CD14-positive monocyte (primary cell): Measurements from ENCODE around the gene HELLS. TPM values are rescaled to one million over a fixed set of nuclear protein-coding genes. Genes with fewer than 3 reads are reported as not detected.

Source experiments
- DNase-seq, 3 donors: peaks; one replicate each; pipeline ENCODE4 v3.0.0-alpha.2; 2011 to 2022
- H2AFZ ChIP-seq: 2 replicates; pipeline ENCODE4 v1.6.0; 2012; ENCODE audit warnings: mild to moderate bottlenecking, low read depth, low read length, inconsistent platforms; ENCODE audit not compliant: insufficient read depth, poor library complexity, severe bottlenecking
- H3K27ac ChIP-seq, 2 donors: 1 replicate in 1 of 2; 2 replicates in 1 of 2; pipeline ENCODE4 v1.5.1; 2012 to 2013; ENCODE audit warnings: low read length in 2 of 2, control low read depth in 1 of 2, inconsistent platforms in 1 of 2, low read depth in 1 of 2, mild to moderate bottlenecking in 1 of 2
- H3K27me3 ChIP-seq, 2 donors: one replicate each; pipeline versions ENCODE4 v1.6.0 to v1.6.1; 2011 to 2013; ENCODE audit warnings: low read length in 2 of 2; ENCODE audit not compliant: control insufficient read depth in 2 of 2, insufficient read depth in 2 of 2
- H3K36me3 ChIP-seq, 2 donors: replicated peaks in 1 of 2; 1 replicate in 1 of 2; 2 replicates in 1 of 2; pipeline versions ENCODE4 v1.5.1 to v1.6.1; 2012 to 2013; ENCODE audit warnings: low read length in 2 of 2, control low read depth in 1 of 2, inconsistent platforms in 1 of 2, mild to moderate bottlenecking in 1 of 2; ENCODE audit not compliant: insufficient read depth in 2 of 2, control insufficient read depth in 1 of 2
- H3K4me1 ChIP-seq, 2 donors: 1 replicate in 1 of 2; 2 replicates in 1 of 2; pipeline versions ENCODE4 v1.5.1 to v1.6.1; 2012 to 2013; ENCODE audit warnings: low read length in 2 of 2, control low read depth in 1 of 2, inconsistent platforms in 1 of 2, mild to moderate bottlenecking in 1 of 2, moderate library complexity in 1 of 2; ENCODE audit not compliant: insufficient read depth in 2 of 2, control insufficient read depth in 1 of 2
- H3K4me2 ChIP-seq: replicated peaks from 2 replicates; pipeline ENCODE3; 2012; ENCODE audit warnings: low read length, moderate library complexity, mild to moderate bottlenecking; ENCODE audit not compliant: poor library complexity, severe bottlenecking; ENCODE audit errors: extremely low read depth
- H3K4me3 ChIP-seq, 3 experiments: fragments of 200-600 bp in 1 of 3; sonication (generic) in 1 of 3; replicated peaks in 1 of 3; 1 replicate in 2 of 3; 2 replicates in 1 of 3; pipeline ENCODE4 v1.5.1; 2011 to 2013; ENCODE audit warnings: low read length in 3 of 3, mild to moderate bottlenecking in 3 of 3, control low read depth in 2 of 3, low read depth in 2 of 3, inconsistent platforms in 1 of 3, moderate library complexity in 1 of 3
- H3K79me2 ChIP-seq: 2 replicates; pipeline ENCODE4 v1.6.0; 2012; ENCODE audit warnings: mild to moderate bottlenecking, control low read depth, inconsistent platforms, low read length, moderate library complexity; ENCODE audit not compliant: insufficient read depth
- H3K9ac ChIP-seq: 2 replicates; pipeline ENCODE4 v1.6.0; 2017; ENCODE audit warnings: low read length, mild to moderate bottlenecking; ENCODE audit not compliant: insufficient read depth, poor library complexity, severe bottlenecking
- H3K9me3 ChIP-seq, 2 donors: replicated peaks in 1 of 2; 1 replicate in 1 of 2; 2 replicates in 1 of 2; pipeline versions ENCODE4 v1.5.1 to v1.6.1; 2012 to 2013; ENCODE audit warnings: low read length in 2 of 2, control low read depth in 1 of 2; ENCODE audit not compliant: control insufficient read depth in 1 of 2, insufficient read depth in 1 of 2
- H4K20me1 ChIP-seq: 2 replicates; pipeline ENCODE4 v1.6.0; 2012; ENCODE audit warnings: mild to moderate bottlenecking, low read length, control low read depth, moderate library complexity; ENCODE audit not compliant: insufficient read depth
- H3K27ac Mint-ChIP-seq, 7 donors: one replicate each; pipeline ENCODE4 v1.8.0; 2020; ENCODE audit warnings: mild to moderate bottlenecking in 7 of 7, mixed read lengths in 7 of 7, moderate library complexity in 6 of 7, inconsistent platforms in 2 of 7
- H3K27me3 Mint-ChIP-seq, 3 donors: one replicate each; pipeline ENCODE4 v1.8.0; 2021 to 2022; ENCODE audit warnings: low read depth in 3 of 3, mild to moderate bottlenecking in 3 of 3, mixed read lengths in 3 of 3, moderate library complexity in 3 of 3, inconsistent platforms in 1 of 3
- H3K36me3 Mint-ChIP-seq, 2 donors: one replicate each; pipeline ENCODE4 v1.8.0; 2020; ENCODE audit warnings: mixed read lengths in 2 of 2, inconsistent platforms in 1 of 2, mild to moderate bottlenecking in 1 of 2
- H3K4me1 Mint-ChIP-seq: one replicate; pipeline ENCODE4 v1.8.0; 2020; ENCODE audit warnings: mild to moderate bottlenecking, mixed read lengths
- H3K4me3 Mint-ChIP-seq, 2 donors: one replicate each; pipeline ENCODE4 v1.8.0; 2020; ENCODE audit warnings: mild to moderate bottlenecking in 2 of 2, mixed read lengths in 2 of 2, moderate library complexity in 1 of 2
- H3K9me3 Mint-ChIP-seq, 7 donors: one replicate each; pipeline ENCODE4 v1.8.0; 2020 to 2022; ENCODE audit warnings: mixed read lengths in 7 of 7, mild to moderate bottlenecking in 6 of 7, moderate library complexity in 6 of 7, inconsistent platforms in 2 of 7
- WGBS: methylation state at CpG from one replicate; pipeline ENCODE4 v1.1.5; 2013; ENCODE audit warnings: missing lambda C conversion rate; ENCODE audit not compliant: insufficient coverage; 5-methylcytosine and 5-hydroxymethylcytosine counted together
- intact Hi-C, 2 donors: fragments of 100-400 bp; cut with micrococcal nuclease; formaldehyde crosslinking; loops; one replicate each; pipeline versions ENCODE4 v1.15.0 to v1.15.1; 2023
- polyA plus RNA-seq, 3 donors: library from polyadenylated mRNA; depleted of rRNA in 1 of 3; unstranded in 2 of 3; stranded (reverse) in 1 of 3; fragments of 300-500 nt in 2 of 3; fragments of >200 nt in 1 of 3; fragmentation: Illumina TruSeq in 2 of 3; gene quantifications; 1 replicate in 2 of 3; 2 replicates in 1 of 3; pipeline ENCODE4 v1.2.3, GENCODE V29; 2012 to 2021
- TF ChIP-seq, protein P1 (sequence below): fragments of 200-600 bp; IDR thresholded peaks from one replicate; pipeline ENCODE4 v1.8.0; 2022; ENCODE audit warnings: antibody characterized with exemption, mild to moderate bottlenecking

The HELLS gene
- polyA plus RNA-seq, 3 donors, result 0.04 to 0.39 (median 0.07) TPM

DNA sequence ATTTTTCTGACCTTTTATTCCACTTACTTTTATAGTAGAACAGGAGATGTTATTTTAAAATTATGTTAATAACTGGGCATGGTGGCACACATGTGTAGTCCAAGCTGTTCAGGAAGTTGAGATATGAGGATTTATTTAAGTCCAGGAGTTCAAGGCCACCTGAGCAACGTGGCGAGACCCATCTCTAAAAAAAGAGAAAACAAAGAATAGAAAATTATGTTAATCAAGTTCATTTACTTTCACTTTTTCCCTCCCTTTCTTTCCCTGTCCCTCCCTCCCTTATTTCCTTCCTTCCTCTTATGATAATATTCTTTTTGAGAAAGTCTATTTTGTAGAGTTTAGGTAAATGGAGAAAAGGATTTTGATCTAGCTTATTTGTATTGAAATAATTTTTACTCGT is 48.9 kb upstream of the HELLS start:
- no peaks in the 10 kb centered on the region for H3K9me3 ChIP-seq
- peaks cover 2% of the 10 kb centered on the region for H3K4me1 Mint-ChIP-seq
- H2AFZ ChIP-seq, result no peak overlapping the region
- H3K4me1 ChIP-seq, result no peaks in the 10 kb centered on the region
- H3K4me2 ChIP-seq, result no peak overlapping the region
- 100% methylated on average over 1 of the region's 3 CpGs for WGBS
- no peak for DNase-seq
- peaks cover 0 to 6% of the 10 kb centered on the region in 2 donors for H3K36me3 ChIP-seq
- peaks cover 0 to 23% of the 10 kb centered on the region in 2 donors for H3K36me3 Mint-ChIP-seq
- no peak overlapping the region for H3K27ac Mint-ChIP-seq
- intact Hi-C loops, result no loop called here
- H4K20me1 ChIP-seq, result peaks cover 6% of the 10 kb centered on the region
- no peak overlapping the region for H3K4me3 ChIP-seq
- H3K27me3 ChIP-seq, result no peaks in the 10 kb centered on the region
- H3K79me2 ChIP-seq, result no peaks in the 10 kb centered on the region
- no peak overlapping the region for H3K27ac ChIP-seq
- peaks cover 0 to 5% (median 0%) of the 10 kb centered on the region in 7 donors for H3K9me3 Mint-ChIP-seq
- TF ChIP-seq, protein P1, sequence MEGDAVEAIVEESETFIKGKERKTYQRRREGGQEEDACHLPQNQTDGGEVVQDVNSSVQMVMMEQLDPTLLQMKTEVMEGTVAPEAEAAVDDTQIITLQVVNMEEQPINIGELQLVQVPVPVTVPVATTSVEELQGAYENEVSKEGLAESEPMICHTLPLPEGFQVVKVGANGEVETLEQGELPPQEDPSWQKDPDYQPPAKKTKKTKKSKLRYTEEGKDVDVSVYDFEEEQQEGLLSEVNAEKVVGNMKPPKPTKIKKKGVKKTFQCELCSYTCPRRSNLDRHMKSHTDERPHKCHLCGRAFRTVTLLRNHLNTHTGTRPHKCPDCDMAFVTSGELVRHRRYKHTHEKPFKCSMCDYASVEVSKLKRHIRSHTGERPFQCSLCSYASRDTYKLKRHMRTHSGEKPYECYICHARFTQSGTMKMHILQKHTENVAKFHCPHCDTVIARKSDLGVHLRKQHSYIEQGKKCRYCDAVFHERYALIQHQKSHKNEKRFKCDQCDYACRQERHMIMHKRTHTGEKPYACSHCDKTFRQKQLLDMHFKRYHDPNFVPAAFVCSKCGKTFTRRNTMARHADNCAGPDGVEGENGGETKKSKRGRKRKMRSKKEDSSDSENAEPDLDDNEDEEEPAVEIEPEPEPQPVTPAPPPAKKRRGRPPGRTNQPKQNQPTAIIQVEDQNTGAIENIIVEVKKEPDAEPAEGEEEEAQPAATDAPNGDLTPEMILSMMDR, result no peak
- no peaks in the 10 kb centered on the region for H3K27me3 Mint-ChIP-seq
- no peak overlapping the region for H3K4me3 Mint-ChIP-seq
- no peak overlapping the region for H3K9ac ChIP-seq

DNA sequence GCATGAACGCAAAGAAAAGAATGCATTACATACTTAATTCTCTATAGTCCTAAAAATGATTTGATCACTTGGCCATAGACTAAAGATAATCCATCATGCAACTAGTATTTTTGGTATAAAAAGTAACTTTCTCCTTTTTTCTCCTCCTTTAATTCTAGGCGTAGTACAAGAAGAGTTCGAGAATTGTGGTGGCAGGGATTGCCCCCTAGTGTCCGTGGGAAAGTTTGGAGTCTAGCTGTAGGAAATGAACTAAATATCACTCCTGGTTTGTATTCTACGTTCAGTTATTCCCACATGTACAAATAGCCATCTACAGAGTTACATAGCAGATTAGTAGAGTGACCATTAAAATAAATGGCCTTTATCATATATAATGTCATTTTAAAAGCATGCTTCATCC is 45.5 kb upstream of the HELLS start:
- DNase-seq, result no peak
- H3K27ac Mint-ChIP-seq, result no peak overlapping the region
- no peak overlapping the region for H3K4me3 Mint-ChIP-seq
- Histone ChIP-seq H3K9ac (no peak overlapping the region), H3K79me2 (no peaks in the 10 kb centered on the region), H3K27ac (no peak overlapping the region), H3K9me3 (no peaks in the 10 kb centered on the region), H2AFZ (no peak overlapping the region), H3K4me2 (no peak overlapping the region), H3K4me1 (no peaks in the 10 kb centered on the region), H3K4me3 (no peak overlapping the region), H3K27me3 (no peaks in the 10 kb centered on the region), H4K20me1 (no peaks in the 10 kb centered on the region), H3K36me3 (peaks cover 0 to 6% of the 10 kb centered on the region in 2 donors)
- WGBS, result no CpG with 5 or more reads among the region's 5 CpGs
- no peaks in the 10 kb centered on the region for H3K27me3 Mint-ChIP-seq
- TF ChIP-seq, protein P1, result no peak
- H3K4me1 Mint-ChIP-seq, result peaks cover 2% of the 10 kb centered on the region
- peaks cover 0 to 19% of the 10 kb centered on the region in 2 donors for H3K36me3 Mint-ChIP-seq
- intact Hi-C loops, result no loop called here
- H3K9me3 Mint-ChIP-seq, result peaks cover 0 to 5% (median 0%) of the 10 kb centered on the region in 7 donors
